Heart right ventricle (tissue), 16 donors: ENCODE measurements around the gene KLRF2. TPM values are rescaled to one million over a fixed set of nuclear protein-coding genes. Genes with fewer than 3 reads are reported as not detected.

Experiments used
- ATAC-seq, 8 donors: fragments of 200-7000 bp; cut with Tn5 transposase; one replicate each; pipeline ENCODE4 v1.9.1; 2020; ENCODE audit warnings: mild to moderate bottlenecking in 8 of 8, moderate library complexity in 8 of 8, moderate number of reproducible peaks in 1 of 8
- DNase-seq, 2 donors: peaks; one replicate each; pipeline ENCODE4 v3.0.0-alpha.2; 2020
- H3K27ac ChIP-seq, 10 donors: fragments of 200-600 bp; sonication (generic) in 2 of 10; one replicate each; pipeline versions ENCODE4 v1.5.0 to v1.8.0; 2020 to 2022; ENCODE audit warnings: mild to moderate bottlenecking in 3 of 10
- H3K27me3 ChIP-seq, 7 donors: fragments of 200-600 bp; one replicate each; pipeline ENCODE4 v1.8.0; 2021 to 2022; ENCODE audit warnings: mild to moderate bottlenecking in 2 of 7
- H3K36me3 ChIP-seq, 9 donors: fragments of 200-600 bp; sonication (generic) in 1 of 9; one replicate each; pipeline versions ENCODE4 v1.5.0 to v1.8.0; 2020 to 2022; ENCODE audit warnings: mild to moderate bottlenecking in 2 of 9
- H3K4me1 ChIP-seq, 9 donors: fragments of 200-600 bp; sonication (generic) in 1 of 9; one replicate each; pipeline versions ENCODE4 v1.5.0 to v1.8.0; 2020 to 2022; ENCODE audit warnings: mild to moderate bottlenecking in 4 of 9
- H3K4me3 ChIP-seq, 10 donors: fragments of 200-600 bp; sonication (generic) in 2 of 10; one replicate each; pipeline versions ENCODE4 v1.5.0 to v1.8.0; 2020 to 2022; ENCODE audit warnings: mild to moderate bottlenecking in 7 of 10, moderate library complexity in 2 of 10
- H3K9me3 ChIP-seq, 11 donors: fragments of 200-600 bp in 10 of 11; sonication (generic) in 2 of 11; one replicate each; pipeline versions ENCODE4 v1.5.0 to v1.8.0; 2013 to 2022; ENCODE audit warnings: mild to moderate bottlenecking in 2 of 11, control low read depth in 1 of 11, moderate library complexity in 1 of 11
- WGBS, 2 donors: extraction: QIAGEN DNeasy Blood & Tissue Kit; methylation state at CpG; one replicate each; pipeline ENCODE4 v1.1.7; 2013; ENCODE audit warnings: inconsistent platforms in 1 of 2; 5-methylcytosine and 5-hydroxymethylcytosine counted together
- intact Hi-C, 10 donors: fragments of 100-400 bp; cut with DNase I; formaldehyde crosslinking; loops; one replicate each; pipeline versions ENCODE4 v1.11.1 to v1.14.2; 2022
- polyA plus RNA-seq, 2 donors: library from polyadenylated mRNA; stranded (reverse); fragments of 200-250 nt; gene quantifications; one replicate each; pipeline ENCODE4 v1.2.3, GENCODE V29; 2013
- total RNA-seq, 10 donors: library from RNA; stranded (reverse); fragmentation: NEBNext Ultra II Directional in 3 of 10; extraction: Animal tissue kit (Norgen Biotek cat#: 25700) in 3 of 10; gene quantifications; one replicate each; pipeline versions ENCODE4 v1.2.1 to v1.2.4, GENCODE V29; 2021 to 2023
- TF ChIP-seq, protein P1 (sequence below), 9 donors: fragments of 200-600 bp; sonication (generic) in 2 of 9; IDR thresholded peaks; one replicate each; pipeline versions ENCODE4 v1.5.0 to v1.8.0; 2021 to 2022; ENCODE audit warnings: antibody characterized with exemption in 9 of 9, mild to moderate bottlenecking in 5 of 9, moderate library complexity in 1 of 9
- donor health status: Arrhythmogenic right ventricular cardiomyopathy.
- donor health status: ischemic (EF 13 %, LVEDD 7.1; RV severe dilation, severe dysfunction).
- donor health status: healthy with polysubstance abuse.
- donor health status: DM: no; HTN: yes; CAD: no.
- donor health status: DM: no; HTN: no; CAD: no.
- donor health status: ischemic (EF 25% LVEDD 6.9; RV normal size, moderate dysfunction).
- donor health status: ischemic (EF 25% LVEDD 5.7; RV mildly dilated, moderate dysfunction).
- donor health status: healthy.
- donor health status: DM: yes; HTN: yes; CAD: no.
- donor health status: Ischemic cardiomyopathy.
- donor health status: ischemic (EF 35%, LVEDD 5.7; RV mildly dilated, moderate dysfunction).
- donor health status: nonischemic (EF 11% LVEDD 7.7; RV severe dilation, severe dysfunction).
- donor health status: DM: yes; HTN: yes; CAD: no.
- donor health status: PGD.
- donor health status: ischemic (EF 29% LVEDD 5.4; RV normal size, mild dysfunction).
- donor health status: nonischemic (EF 23%, LVEDD 6.1; RV moderate dilation, normal function).

KLRF2 gene
- total and polyA plus RNA-seq, 12 donors: not detected

GRCh38 chr12:9907769-9908168 lies 26.5 kb downstream of the KLRF2 start:
- ATAC-seq: no peak

DNA sequence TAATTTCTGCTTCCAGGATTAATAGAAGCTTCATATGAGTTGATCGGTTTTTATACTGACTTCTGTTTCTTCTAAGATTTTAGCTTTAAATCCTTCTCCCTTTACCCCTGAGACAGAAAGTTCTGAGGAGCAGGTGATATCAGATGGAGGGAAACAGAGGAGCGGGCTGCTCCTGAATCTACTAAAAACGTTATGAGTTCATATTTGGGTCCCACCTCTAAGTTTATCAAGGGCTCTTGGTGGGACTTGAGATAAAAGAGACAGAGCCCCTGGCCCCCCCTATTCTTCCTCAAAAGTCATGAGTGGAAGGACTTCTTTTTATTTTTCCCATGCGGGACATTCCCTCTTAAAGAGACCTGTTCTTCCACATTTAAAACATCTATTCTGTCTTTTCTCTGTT lies 27.1 kb downstream of the KLRF2 start:
- H3K27ac ChIP-seq: no peak overlapping the region
- H3K4me1 ChIP-seq: no peaks in the 10 kb centered on the region
- intact Hi-C loops: no loop called here
- H3K27me3 ChIP-seq: no peaks in the 10 kb centered on the region
- DNase-seq (no peak), ATAC-seq (no peak)
- peaks cover 0 to 41% (median 17%) of the 10 kb centered on the region in 11 donors for H3K9me3 ChIP-seq
- TF ChIP-seq, protein P1, sequence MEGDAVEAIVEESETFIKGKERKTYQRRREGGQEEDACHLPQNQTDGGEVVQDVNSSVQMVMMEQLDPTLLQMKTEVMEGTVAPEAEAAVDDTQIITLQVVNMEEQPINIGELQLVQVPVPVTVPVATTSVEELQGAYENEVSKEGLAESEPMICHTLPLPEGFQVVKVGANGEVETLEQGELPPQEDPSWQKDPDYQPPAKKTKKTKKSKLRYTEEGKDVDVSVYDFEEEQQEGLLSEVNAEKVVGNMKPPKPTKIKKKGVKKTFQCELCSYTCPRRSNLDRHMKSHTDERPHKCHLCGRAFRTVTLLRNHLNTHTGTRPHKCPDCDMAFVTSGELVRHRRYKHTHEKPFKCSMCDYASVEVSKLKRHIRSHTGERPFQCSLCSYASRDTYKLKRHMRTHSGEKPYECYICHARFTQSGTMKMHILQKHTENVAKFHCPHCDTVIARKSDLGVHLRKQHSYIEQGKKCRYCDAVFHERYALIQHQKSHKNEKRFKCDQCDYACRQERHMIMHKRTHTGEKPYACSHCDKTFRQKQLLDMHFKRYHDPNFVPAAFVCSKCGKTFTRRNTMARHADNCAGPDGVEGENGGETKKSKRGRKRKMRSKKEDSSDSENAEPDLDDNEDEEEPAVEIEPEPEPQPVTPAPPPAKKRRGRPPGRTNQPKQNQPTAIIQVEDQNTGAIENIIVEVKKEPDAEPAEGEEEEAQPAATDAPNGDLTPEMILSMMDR (IDR thresholded peaks at IDR 0.05): no peak
- H3K4me3 ChIP-seq: no peak overlapping the region
- no peaks in the 10 kb centered on the region for H3K36me3 ChIP-seq
- 92 to 94% methylated on average over 4 of the region's 4 CpGs for WGBS, 2 donors

More at GRCh38 chr12:9907769-9908168, 26.5 kb downstream of the KLRF2 start:
- 88 to 89% methylated on average over 7 of the region's 7 CpGs for WGBS, 2 donors
- H3K36me3 ChIP-seq: no peaks in the 10 kb centered on the region
- no peak overlapping the region for H3K27ac ChIP-seq
- peaks cover 0 to 47% (median 23%) of the 10 kb centered on the region in 11 donors for H3K9me3 ChIP-seq
- H3K4me3 ChIP-seq: no peak overlapping the region
- DNase-seq: no peak
- H3K27me3 ChIP-seq: no peaks in the 10 kb centered on the region
- intact Hi-C loops: no loop called here
- TF ChIP-seq, protein P1 (IDR thresholded peaks at IDR 0.05): no peak
- H3K4me1 ChIP-seq: no peaks in the 10 kb centered on the region

GRCh38 chr12:9909724-9910123 lies 28.4 kb downstream of the KLRF2 start:
- Histone ChIP-seq H3K4me3 (no peak overlapping the region), H3K4me1 (no peaks in the 10 kb centered on the region), H3K9me3 (peaks cover 0 to 32% (median 15%) of the 10 kb centered on the region in 11 donors), H3K27me3 (no peaks in the 10 kb centered on the region), H3K27ac (no peak overlapping the region), H3K36me3 (no peaks in the 10 kb centered on the region)
- DNase-seq (no peak), ATAC-seq (no peak)
- intact Hi-C loops: no loop called here
- TF ChIP-seq, protein P1 (IDR thresholded peaks at IDR 0.05): no peak

DNA sequence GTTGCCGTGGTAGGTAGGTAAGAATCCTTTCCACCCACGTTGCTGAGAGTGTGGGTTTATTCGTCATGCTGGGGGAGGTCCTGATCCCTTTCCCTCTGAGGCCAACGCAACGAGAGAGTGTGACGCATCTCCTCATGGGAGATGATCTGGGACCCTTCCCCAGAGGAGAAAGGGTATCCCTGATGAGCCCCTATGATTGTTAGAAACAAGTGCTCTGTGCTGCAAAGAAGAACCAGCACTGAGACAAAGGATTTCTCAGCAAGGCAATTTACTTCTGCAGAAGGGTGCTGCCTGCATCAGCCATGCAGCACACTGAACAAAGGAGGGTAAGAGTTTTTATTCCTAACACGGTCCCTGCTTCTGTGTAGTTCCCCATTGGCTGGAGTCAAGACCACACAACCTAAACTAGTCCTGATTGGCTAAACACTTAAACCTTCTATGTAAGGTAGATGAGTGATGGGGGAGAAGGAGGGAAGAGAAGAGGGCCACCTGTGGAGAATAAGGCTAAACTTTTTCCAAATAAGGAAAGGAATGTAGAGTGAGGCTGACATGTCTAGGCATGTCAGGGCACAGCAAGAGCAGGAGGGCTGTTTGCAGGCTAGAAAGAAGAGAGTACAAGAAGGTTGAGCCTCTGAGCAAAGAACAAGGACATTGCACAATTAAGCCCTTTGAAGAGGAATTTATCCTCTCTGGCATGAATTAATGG lies 29.6 kb downstream of the KLRF2 start:
- 82 to 84% methylated on average over 7 of the region's 7 CpGs for WGBS, 2 donors
- intact Hi-C loops: no loop called here
- TF ChIP-seq, protein P1 (IDR thresholded peaks at IDR 0.05): no peak

More for the DNA sequence above, 29.6 kb downstream of the KLRF2 start:
- ATAC-seq: no peak
- H3K36me3 ChIP-seq: no peaks in the 10 kb centered on the region
- no peak for DNase-seq
- H3K27me3 ChIP-seq: no peaks in the 10 kb centered on the region
- H3K27ac ChIP-seq: no peak overlapping the region
- no peak overlapping the region for H3K4me3 ChIP-seq
- no peaks in the 10 kb centered on the region for H3K4me1 ChIP-seq
- H3K9me3 ChIP-seq: peaks cover 0 to 32% (median 15%) of the 10 kb centered on the region in 11 donors
